A549 (cell line): Measurements from ENCODE around the gene CELF2.

Experiments used
- CHD4 ChIP-seq: fragments of 200-600 bp; sonication (generic); IDR thresholded peaks from 2 replicates; pipeline ENCODE4 v1.6.1; 2016; ENCODE audit warnings: antibody characterized with exemption, mild to moderate bottlenecking, borderline replicate concordance
- EP300 ChIP-seq, 2 experiments: fragments of >200 bp; sonication (Bioruptor Twin); formaldehyde crosslinking; IDR thresholded peaks; 2 replicates in 1 of 2; 3 replicates in 1 of 2; pipeline ENCODE4 v1.6.1; 2016 to 2017
- GATA3 ChIP-seq: IDR thresholded peaks from 2 replicates; pipeline ENCODE4 v1.6.1; 2012; ENCODE audit warnings: borderline replicate concordance
- PHF8 ChIP-seq: fragments of 200-600 bp; sonication (generic); IDR thresholded peaks from 2 replicates; pipeline ENCODE4 v1.6.1; 2016; ENCODE audit warnings: low read depth, mild to moderate bottlenecking, antibody characterized with exemption, moderate library complexity, borderline replicate concordance
- POLR2A ChIP-seq: IDR thresholded peaks from 2 replicates; pipeline ENCODE4 v1.6.1; 2012; ENCODE audit warnings: mild to moderate bottlenecking, low read length
- REST ChIP-seq: fragments of 200-600 bp; sonication (generic); IDR thresholded peaks from 2 replicates; pipeline ENCODE4 v1.6.1; 2016; ENCODE audit warnings: antibody characterized with exemption, mild to moderate bottlenecking, moderate library complexity
- RFX5 ChIP-seq: fragments of 450-650 bp; IDR thresholded peaks from 2 replicates; pipeline ENCODE4 v1.7.1; 2014; ENCODE audit warnings: antibody characterized with exemption, mild to moderate bottlenecking, moderate library complexity
- SMC3 ChIP-seq: fragments of >200 bp; sonication (Bioruptor Twin); formaldehyde crosslinking; IDR thresholded peaks from 3 replicates; pipeline ENCODE4 v1.6.1; 2018; ENCODE audit warnings: inconsistent platforms
- ZFP36 ChIP-seq: fragments of 450-650 bp; IDR thresholded peaks from 2 replicates; pipeline ENCODE4 v1.6.1; 2014; ENCODE audit warnings: borderline replicate concordance; ENCODE audit not compliant: partially characterized antibody
- TF ChIP-seq, protein P1 (sequence below): fragments of >200 bp; sonication (Bioruptor Twin); formaldehyde crosslinking; IDR thresholded peaks from 3 replicates; pipeline ENCODE4 v1.5.1; 2016
- TF ChIP-seq, protein P2 (sequence below): IDR thresholded peaks from 2 replicates; pipeline ENCODE4 v1.6.1; 2012

- TF ChIP-seq, protein P1, sequence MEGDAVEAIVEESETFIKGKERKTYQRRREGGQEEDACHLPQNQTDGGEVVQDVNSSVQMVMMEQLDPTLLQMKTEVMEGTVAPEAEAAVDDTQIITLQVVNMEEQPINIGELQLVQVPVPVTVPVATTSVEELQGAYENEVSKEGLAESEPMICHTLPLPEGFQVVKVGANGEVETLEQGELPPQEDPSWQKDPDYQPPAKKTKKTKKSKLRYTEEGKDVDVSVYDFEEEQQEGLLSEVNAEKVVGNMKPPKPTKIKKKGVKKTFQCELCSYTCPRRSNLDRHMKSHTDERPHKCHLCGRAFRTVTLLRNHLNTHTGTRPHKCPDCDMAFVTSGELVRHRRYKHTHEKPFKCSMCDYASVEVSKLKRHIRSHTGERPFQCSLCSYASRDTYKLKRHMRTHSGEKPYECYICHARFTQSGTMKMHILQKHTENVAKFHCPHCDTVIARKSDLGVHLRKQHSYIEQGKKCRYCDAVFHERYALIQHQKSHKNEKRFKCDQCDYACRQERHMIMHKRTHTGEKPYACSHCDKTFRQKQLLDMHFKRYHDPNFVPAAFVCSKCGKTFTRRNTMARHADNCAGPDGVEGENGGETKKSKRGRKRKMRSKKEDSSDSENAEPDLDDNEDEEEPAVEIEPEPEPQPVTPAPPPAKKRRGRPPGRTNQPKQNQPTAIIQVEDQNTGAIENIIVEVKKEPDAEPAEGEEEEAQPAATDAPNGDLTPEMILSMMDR: no peak
- TF ChIP-seq SMC3 (no peak), EP300 (IDR thresholded peaks at IDR 0.05) (no peak), CHD4 (no peak), PHF8 (no peak), RFX5 (no peak), GATA3 (no peak), ZFP36 (no peak), REST (no peak), POLR2A (no peak)
- TF ChIP-seq, protein P2, sequence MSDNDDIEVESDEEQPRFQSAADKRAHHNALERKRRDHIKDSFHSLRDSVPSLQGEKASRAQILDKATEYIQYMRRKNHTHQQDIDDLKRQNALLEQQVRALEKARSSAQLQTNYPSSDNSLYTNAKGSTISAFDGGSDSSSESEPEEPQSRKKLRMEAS: no peak
These were observed 99.1 kb downstream of the CELF2 start for GRCh38 chr10:11116817-11117216.
